Amygdala (tissue), 56 donors: ENCODE data around the gene NT5C1A.
A peak's percentile ranks its signal among the peaks of the same experiment; 100 is the strongest.

Experiments
- DNase-seq, 56 donors: peaks; one replicate each; lab custom pipeline; 2025; lab: John Stamatoyannopoulos, UW

Gene NT5C1A

GRCh38 chr1:39668111-39668510, 3.8 kb downstream of the NT5C1A start:
- DNase-seq, result peak in 16 of 56 donors; percentile 7 to 53 (median 25)

GRCh38 chr1:39666772-39667171, 5.1 kb downstream of the NT5C1A start:
- no peak for DNase-seq

DNA sequence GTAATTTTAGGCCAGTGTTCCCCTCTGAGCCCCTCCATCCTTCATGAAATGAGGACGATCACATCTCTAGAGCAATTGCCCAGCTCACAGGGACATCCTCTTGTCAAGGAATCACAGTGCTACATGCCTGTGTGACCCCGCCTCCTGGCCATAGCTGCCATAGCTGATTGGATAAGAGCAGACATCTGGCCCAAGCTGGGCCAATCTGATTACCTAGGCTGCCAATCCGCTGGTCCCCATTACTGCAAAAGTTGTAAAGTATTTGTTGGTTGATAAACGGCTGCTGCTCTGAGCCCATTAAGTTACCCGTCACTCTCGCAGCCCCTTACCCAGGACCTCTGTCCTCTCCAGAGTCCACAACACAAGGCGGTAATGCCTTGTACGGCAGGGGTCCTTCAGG, 8.3 kb downstream of the NT5C1A start:
- no peak for DNase-seq

GRCh38 chr1:39662861-39663260, 9.0 kb downstream of the NT5C1A start:
- no peak for DNase-seq

GRCh38 chr1:39659538-39659937, 12.4 kb downstream of the NT5C1A start:
- DNase-seq, result no peak

DNA sequence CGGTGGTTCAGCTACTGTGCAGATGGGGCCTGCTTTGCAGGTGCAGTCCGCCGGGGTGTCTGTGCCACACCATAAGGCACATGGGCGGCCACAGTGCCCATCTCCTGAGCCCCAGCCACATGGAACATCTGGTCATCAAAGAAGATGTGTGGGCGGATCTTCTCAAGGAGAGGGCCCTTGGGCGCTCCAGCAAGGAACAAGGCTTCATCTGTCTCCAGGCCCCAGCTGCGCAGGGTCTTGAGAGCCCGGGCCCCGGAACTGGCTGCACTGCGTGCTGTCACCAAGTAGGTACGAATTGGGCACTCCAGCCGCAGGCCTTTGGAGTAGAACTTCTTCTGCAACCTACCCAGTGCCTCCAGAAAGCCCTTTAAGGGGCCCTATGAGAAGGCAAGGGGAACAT, 12.8 kb downstream of the NT5C1A start:
- no peak for DNase-seq

DNA sequence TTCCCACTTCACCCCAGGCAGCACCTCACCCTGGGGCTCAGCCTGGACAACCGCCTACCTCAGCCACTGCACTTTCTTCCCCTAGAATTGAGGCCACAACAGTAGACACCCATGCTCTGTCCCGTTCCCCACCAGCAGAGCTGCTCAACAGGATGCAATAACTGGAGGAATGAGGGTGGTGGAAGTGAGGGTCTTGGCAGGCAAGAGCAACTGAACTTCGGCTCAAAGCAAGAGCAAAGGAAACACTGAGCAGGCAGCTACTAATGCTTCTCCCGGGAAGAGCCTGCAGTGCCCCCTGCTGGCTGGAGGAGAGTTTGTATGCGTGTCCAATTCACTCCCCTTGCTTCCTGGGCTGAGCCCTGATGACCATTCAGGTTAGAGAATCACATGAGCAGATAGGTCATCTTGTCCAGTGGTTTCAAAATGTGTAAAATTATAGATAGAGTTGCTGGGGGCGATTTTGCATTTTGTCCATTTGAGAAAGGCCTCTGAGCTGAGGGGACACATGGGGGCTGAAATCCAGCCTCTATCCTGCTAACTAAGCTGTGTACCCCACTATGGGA, 13.9 kb downstream of the NT5C1A start:
- DNase-seq, result peak in 31 of 56 donors; percentile 3 to 64 (median 23)

DNA sequence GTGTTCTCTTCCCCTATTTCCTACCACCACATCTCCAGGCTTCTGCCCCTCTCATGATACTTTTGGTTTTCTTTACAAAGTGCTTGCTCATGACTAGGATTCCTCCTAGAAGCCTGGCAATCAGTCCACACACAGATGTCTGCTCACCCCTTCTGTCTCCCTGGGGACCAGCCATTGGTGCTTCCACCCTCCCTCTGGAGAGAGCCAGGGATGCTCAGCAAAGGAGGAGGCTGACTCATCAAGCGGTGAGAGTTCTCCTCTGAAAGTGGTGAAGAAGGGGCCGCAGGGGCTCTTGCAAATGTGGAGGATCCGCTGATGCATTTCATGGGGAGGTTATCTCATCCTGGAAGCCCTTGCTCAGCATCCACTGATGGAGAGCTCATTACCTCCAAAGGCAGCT, 14.5 kb downstream of the NT5C1A start:
- DNase-seq, result peak in 5 of 56 donors; percentile 15 to 36 (median 23)

DNA sequence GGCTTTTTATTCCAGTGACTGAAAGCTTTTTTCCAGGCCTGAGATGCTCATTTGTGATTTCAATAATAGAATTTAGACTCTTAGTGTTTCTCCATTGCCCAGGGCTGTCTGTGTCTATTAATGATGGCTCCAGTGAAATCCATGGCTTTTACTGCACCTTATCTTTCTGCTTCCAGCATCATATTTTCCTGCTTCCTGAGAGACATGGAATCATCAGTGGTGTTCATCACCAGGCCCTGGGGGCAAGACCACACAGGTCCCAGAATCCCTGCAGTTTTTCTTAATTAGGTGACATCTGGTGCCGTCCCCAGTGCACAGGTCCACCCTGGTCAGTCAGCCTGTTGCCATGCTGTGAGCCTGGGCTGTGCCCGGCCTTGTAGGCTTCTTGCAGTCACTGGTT, 15.5 kb downstream of the NT5C1A start:
- DNase-seq, result no peak

GRCh38 chr1:39655578-39656268, 16.2 kb downstream of the NT5C1A start:
- DNase-seq, result peak in 2 of 56 donors; percentile 10 to 17

- no peak for DNase-seq
Measured at GRCh38 chr1:39654291-39654690, 17.6 kb downstream of the NT5C1A start.

GRCh38 chr1:39653546-39654031, 18.3 kb downstream of the NT5C1A start:
- peak in 54 of 56 donors; percentile 16 to 90 (median 60) for DNase-seq

DNA sequence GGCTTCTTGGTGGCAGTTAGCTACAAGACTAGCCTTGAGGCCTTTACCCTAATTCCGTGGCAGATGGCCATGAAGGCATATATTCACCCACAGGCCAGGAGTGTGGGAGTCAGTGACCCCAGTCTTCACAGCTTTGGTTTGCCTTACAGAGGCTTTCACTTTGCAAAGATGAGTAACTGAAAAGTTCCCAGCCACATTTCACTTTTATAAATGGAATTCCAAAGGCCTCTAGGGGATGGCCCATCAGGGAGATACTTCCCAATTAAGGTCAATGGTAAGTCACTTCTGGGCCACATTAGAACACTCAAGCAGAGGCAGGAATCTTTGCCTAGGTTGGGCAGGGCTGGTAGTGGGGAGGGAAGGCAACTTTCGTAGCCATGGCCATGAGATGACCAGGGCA, 19.4 kb downstream of the NT5C1A start:
- no peak for DNase-seq

DNA sequence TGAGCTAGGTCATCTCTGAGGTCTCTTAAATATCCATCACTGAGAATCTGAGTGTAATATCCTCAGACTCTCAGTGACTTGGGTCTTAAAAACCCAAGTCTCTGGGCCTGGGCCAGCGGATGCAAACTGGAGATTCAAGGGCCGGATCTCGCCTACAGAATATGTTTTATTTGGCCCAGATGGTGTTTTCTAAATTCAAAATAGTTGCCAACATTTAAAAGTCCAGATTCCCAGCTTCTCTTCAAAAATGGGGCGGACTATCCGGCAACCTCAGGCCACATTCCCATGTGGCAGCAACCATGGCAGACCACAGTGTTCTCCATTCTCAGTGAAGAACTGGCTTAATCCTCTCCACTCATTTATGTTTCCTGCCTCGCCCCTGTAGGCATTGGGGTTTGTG, 19.8 kb downstream of the NT5C1A start:
- DNase-seq, result no peak

DNA sequence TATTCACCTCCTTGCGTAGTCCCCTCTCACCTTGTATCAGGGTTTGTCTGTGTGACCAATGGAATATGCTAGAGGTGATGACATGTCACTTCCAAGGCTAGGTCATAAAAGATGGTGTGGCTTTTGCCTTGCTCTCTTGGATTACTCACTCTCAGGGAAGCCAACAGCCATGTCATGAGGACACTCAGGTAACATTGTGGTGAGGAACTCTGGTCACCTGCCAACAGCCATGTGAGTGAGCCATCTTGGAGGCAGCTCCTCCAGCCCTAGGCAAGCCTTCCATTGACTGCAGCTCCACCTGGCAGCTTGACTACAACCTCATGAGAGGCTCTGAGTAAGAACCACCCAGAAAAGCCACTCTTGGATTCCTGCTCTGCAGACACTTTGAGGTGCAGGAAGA, 21.5 kb downstream of the NT5C1A start:
- DNase-seq, result no peak

- no peak for DNase-seq
Measured at GRCh38 chr1:39649636-39650185, 22.2 kb downstream of the NT5C1A start.

DNA sequence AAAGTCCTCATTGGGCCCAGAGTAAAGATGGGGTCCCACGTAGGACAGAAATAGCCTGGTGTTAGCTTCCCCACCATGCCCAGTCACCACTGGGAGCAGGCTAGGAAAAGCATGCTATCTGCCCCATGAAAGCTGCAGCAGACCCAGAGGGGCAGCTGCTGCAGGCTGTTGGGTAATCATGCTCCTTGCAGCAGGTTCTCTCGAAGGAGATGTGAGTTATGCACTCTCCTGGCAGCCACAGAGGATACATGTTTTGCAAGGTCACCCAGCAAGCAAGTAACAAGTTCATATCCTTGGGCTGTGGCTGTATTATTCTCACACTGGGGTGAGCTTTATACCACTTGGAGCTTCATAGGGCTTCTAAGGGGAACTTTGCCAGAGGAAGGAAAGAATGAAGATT, 23.4 kb downstream of the NT5C1A start:
- no peak for DNase-seq

GRCh38 chr1:39647247-39647646, 24.7 kb downstream of the NT5C1A start:
- no peak for DNase-seq

- no peak for DNase-seq
Measured at GRCh38 chr1:39646232-39647081, 25.4 kb downstream of the NT5C1A start.

DNA sequence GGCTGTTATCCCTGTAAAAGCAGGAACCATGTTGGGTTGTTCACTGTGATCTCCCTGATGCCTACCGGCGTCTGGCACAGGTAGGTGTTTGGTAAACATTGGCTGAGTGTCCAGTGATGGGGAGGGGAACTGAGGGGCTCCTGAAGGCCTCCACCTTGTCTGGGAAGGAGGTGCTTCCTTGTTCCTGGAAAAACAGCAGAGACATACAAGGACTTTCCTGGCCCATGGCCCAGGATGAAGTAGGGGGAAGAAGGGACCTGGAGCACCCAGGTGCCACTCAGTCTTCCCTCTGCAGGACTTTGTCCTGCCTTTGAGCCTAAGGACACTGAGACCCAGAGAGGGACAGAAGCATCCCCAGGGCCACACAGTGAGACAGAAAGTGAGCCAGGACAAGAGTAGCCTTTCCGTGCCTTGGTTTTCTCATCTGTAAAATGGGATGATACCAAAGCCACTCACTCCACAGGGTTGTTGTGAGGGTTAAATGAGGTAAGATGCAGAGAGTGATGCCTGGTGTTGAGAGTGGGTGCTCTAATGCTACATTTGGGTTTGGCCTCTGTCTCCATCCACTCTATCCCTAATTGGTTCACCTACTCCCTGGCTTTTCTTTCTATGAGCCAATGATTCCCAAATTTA, 26.4 kb downstream of the NT5C1A start:
- DNase-seq, result no peak

DNA sequence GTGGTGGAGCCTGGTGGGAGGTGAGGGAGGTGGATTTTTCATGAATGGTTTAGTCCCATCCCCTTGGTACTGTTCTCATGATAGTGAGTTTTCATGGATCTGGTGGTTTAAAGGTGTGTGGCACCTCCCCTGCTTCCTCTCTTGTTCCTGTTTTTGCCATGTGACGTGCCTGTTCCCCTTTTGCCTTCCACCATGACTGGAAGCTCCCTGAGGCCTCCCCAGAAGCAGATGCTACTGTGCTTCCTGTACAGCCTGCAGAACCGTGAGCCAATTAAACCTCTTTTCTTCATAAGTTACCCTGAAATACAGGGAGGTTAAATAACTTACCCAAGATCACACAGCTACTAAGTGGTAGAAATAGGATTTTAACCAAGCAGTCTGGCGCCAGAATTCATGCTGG, 28.2 kb downstream of the NT5C1A start:
- no peak for DNase-seq
